Measurements from ENCODE around the gene CACNG4. TPM values are rescaled to one million over a fixed set of nuclear protein-coding genes. Genes with fewer than 3 reads are reported as not detected.

Gene CACNG4
- polyA plus RNA-seq, 3 donors: not detected

DNA sequence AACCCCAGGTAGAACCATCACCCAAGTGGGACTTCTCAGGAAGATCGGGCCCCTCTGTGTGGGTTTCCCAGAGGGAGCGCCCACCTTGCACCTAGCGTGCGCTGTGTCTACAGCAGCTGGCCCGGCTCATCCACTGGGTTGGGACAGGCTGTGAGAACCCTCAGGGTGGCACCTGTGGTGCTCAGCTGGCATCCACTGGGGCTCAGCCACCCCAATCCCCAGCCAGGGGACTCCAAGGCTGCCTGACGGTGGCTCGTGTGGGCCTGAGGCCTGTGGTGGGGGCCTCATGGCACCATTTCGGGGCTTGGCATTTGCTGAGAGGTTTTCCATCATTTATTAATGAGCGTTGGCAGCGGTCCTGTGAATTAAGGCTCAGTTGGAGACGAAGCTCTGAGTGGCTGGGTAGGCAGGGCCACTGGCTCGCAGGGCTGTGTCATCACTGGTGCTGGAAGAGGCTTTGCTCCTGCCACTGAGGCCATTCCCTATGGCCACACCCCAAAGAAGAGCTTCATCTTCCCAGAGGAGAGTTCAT lies 28.5 kb downstream of the CACNG4 start:
- H4K20me1 ChIP-seq (ENCODE audit: insufficient read depth, low read length): no peaks in the 10 kb centered on the region
- H2AFZ ChIP-seq (ENCODE audit: insufficient read depth, low read depth, low read length, poor library complexity, severe bottlenecking): no peak overlapping the region
- 97% methylated on average over 12 of the region's 12 CpGs for WGBS (ENCODE audit: insufficient coverage)

DNA sequence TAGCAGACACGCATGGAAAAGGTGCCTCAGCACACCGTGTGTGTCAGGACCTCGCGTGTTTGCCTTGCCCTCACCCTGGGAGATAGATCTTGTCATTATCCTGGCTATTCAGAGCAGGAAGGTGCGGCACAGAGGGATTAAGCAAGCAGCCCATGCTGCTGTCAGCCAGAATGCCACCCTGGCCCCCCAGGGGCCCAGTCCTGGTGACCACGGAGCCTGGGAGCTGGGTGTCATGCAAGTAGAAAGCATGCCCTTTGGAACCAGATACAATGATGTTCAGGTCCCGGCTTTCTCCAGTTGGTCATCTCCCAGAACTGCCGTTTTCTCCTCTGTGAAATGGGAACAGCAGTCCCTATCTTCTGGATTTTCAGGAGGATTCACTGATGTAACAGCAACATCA lies 29.9 kb downstream of the CACNG4 start:
- H3K9me3 ChIP-seq (replicated peaks in 1 of 2; ENCODE audit: control insufficient read depth in 1 of 2, insufficient read depth in 1 of 2, low read length in 2 of 2): peaks cover 0 to 2% of the 10 kb centered on the region in 2 donors
- H3K4me3 ChIP-seq (replicated peaks in 1 of 3; ENCODE audit: low read depth in 2 of 3, low read length in 3 of 3): no peak overlapping the region
- 94% methylated on average over 8 of the region's 8 CpGs for WGBS (ENCODE audit: insufficient coverage)
- no peaks in the 10 kb centered on the region for H3K4me1 ChIP-seq (ENCODE audit: control insufficient read depth in 1 of 2, insufficient read depth in 2 of 2, low read length in 2 of 2)
- peaks cover 5 to 12% (median 6%) of the 10 kb centered on the region in 3 donors for H3K27me3 Mint-ChIP-seq (ENCODE audit: low read depth in 3 of 3)
- intact Hi-C loops (cut with micrococcal nuclease): no loop called here
- no peaks in the 10 kb centered on the region for H3K4me1 Mint-ChIP-seq
- H3K27ac ChIP-seq (ENCODE audit: low read depth in 1 of 2, low read length in 2 of 2): no peak overlapping the region
- H2AFZ ChIP-seq (ENCODE audit: insufficient read depth, low read depth, low read length, poor library complexity, severe bottlenecking): no peak overlapping the region
- no peaks in the 10 kb centered on the region for H4K20me1 ChIP-seq (ENCODE audit: insufficient read depth, low read length)
- H3K9me3 Mint-ChIP-seq: peaks cover 0 to 7% (median 0%) of the 10 kb centered on the region in 7 donors
- no peaks in the 10 kb centered on the region for H3K27me3 ChIP-seq (ENCODE audit: control insufficient read depth in 2 of 2, insufficient read depth in 2 of 2, low read length in 2 of 2)
- H3K36me3 ChIP-seq (replicated peaks in 1 of 2; ENCODE audit: control insufficient read depth in 1 of 2, insufficient read depth in 2 of 2, low read length in 2 of 2): no peaks in the 10 kb centered on the region
- H3K36me3 Mint-ChIP-seq: no peaks in the 10 kb centered on the region
- no peak overlapping the region for H3K4me3 Mint-ChIP-seq
- no peak for DNase-seq
- H3K79me2 ChIP-seq (ENCODE audit: insufficient read depth, low read length): no peaks in the 10 kb centered on the region
- H3K4me2 ChIP-seq (replicated peaks; ENCODE audit: extremely low read depth, low read length, poor library complexity, severe bottlenecking): no peak overlapping the region
- H3K9ac ChIP-seq (ENCODE audit: insufficient read depth, low read length, poor library complexity, severe bottlenecking): no peak overlapping the region
- TF ChIP-seq, protein P1, sequence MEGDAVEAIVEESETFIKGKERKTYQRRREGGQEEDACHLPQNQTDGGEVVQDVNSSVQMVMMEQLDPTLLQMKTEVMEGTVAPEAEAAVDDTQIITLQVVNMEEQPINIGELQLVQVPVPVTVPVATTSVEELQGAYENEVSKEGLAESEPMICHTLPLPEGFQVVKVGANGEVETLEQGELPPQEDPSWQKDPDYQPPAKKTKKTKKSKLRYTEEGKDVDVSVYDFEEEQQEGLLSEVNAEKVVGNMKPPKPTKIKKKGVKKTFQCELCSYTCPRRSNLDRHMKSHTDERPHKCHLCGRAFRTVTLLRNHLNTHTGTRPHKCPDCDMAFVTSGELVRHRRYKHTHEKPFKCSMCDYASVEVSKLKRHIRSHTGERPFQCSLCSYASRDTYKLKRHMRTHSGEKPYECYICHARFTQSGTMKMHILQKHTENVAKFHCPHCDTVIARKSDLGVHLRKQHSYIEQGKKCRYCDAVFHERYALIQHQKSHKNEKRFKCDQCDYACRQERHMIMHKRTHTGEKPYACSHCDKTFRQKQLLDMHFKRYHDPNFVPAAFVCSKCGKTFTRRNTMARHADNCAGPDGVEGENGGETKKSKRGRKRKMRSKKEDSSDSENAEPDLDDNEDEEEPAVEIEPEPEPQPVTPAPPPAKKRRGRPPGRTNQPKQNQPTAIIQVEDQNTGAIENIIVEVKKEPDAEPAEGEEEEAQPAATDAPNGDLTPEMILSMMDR (IDR thresholded peaks at IDR 0.05): no peak
- no peak overlapping the region for H3K27ac Mint-ChIP-seq

More for the DNA sequence above, 28.5 kb downstream of the CACNG4 start:
- H3K9me3 ChIP-seq (replicated peaks in 1 of 2; ENCODE audit: control insufficient read depth in 1 of 2, insufficient read depth in 1 of 2, low read length in 2 of 2): no peaks in the 10 kb centered on the region
- Mint-ChIP-seq H3K4me1 (no peaks in the 10 kb centered on the region), H3K36me3 (no peaks in the 10 kb centered on the region), H3K27ac (no peak overlapping the region), H3K9me3 (peaks cover 0 to 2% (median 0%) of the 10 kb centered on the region in 7 donors), H3K27me3 (ENCODE audit: low read depth in 3 of 3) (peaks cover 15 to 18% (median 16%) of the 10 kb centered on the region in 3 donors), H3K4me3 (no peak overlapping the region)
- no peaks in the 10 kb centered on the region for H3K79me2 ChIP-seq (ENCODE audit: insufficient read depth, low read length)
- H3K9ac ChIP-seq (ENCODE audit: insufficient read depth, low read length, poor library complexity, severe bottlenecking): no peak overlapping the region
- no peaks in the 10 kb centered on the region for H3K36me3 ChIP-seq (replicated peaks in 1 of 2; ENCODE audit: control insufficient read depth in 1 of 2, insufficient read depth in 2 of 2, low read length in 2 of 2)
- no peak overlapping the region for H3K27ac ChIP-seq (ENCODE audit: low read depth in 1 of 2, low read length in 2 of 2)
- DNase-seq: no peak
- H3K4me2 ChIP-seq (replicated peaks; ENCODE audit: extremely low read depth, low read length, poor library complexity, severe bottlenecking): no peak overlapping the region
- H3K27me3 ChIP-seq (ENCODE audit: control insufficient read depth in 2 of 2, insufficient read depth in 2 of 2, low read length in 2 of 2): no peaks in the 10 kb centered on the region
- TF ChIP-seq, protein P1 (IDR thresholded peaks at IDR 0.05): no peak
- intact Hi-C loops (cut with micrococcal nuclease): no loop called here
- no peaks in the 10 kb centered on the region for H3K4me1 ChIP-seq (ENCODE audit: control insufficient read depth in 1 of 2, insufficient read depth in 2 of 2, low read length in 2 of 2)
- no peak overlapping the region for H3K4me3 ChIP-seq (replicated peaks in 1 of 3; ENCODE audit: low read depth in 2 of 3, low read length in 3 of 3)

Data from CD14-positive monocyte (primary cell).